A549 (cell line): ENCODE measurements around the gene ITPRIP. TPM values are rescaled to one million over a fixed set of nuclear protein-coding genes. Genes with fewer than 3 reads are reported as not detected.
A peak's percentile ranks its signal among the peaks of the same experiment; 100 is the strongest.

Experiments used
- ATAC-seq, 2 experiments: fragments of 200-7000 bp in 1 of 2; fragments of >200 bp in 1 of 2; cut with Nextera tagmentation in 1 of 2; cut with Tn5 transposase in 1 of 2; 3 replicates each; pipeline versions ENCODE4 v1.8.0 to v1.9.1; 2018 to 2020; ENCODE audit warnings: mild to moderate bottlenecking in 1 of 2, moderate library complexity in 1 of 2
- CTCF ChIA-PET: fragments of 300-600 bp; sonication (Branson Sonifier 250); formaldehyde crosslinking; extraction: SDS; loops from one replicate; lab custom pipeline; 2021; ENCODE audit warnings: antibody characterized with exemption, inconsistent platforms; lab: Yijun Ruan, JAX
- POLR2A ChIA-PET: fragments of 350-600 bp; formaldehyde crosslinking; extraction: SDS; loops from one replicate; lab custom pipeline; 2021; ENCODE audit warnings: antibody characterized with exemption, inconsistent platforms; lab: Yijun Ruan, JAX
- DNase-seq, 2 experiments: peaks; one replicate each; pipeline versions ENCODE4 v3.0.0 to v3.0.0-alpha.2; 2011 to 2016; ENCODE audit warnings: low read depth in 1 of 2, low spot score in 1 of 2
- FAIRE-seq: peaks from 2 replicates; lab custom pipeline; 2011; peaks lifted over from hg19 to GRCh38; lab: Jason Lieb, UNC
- H3K27ac ChIP-seq, 2 experiments: fragments of >200 bp; sonication (Bioruptor Twin); formaldehyde crosslinking; 3 replicates each; pipeline ENCODE4 v1.5.1; 2016 to 2017
- H3K4me1 ChIP-seq: fragments of >200 bp; sonication (Bioruptor Twin); formaldehyde crosslinking; 3 replicates; pipeline ENCODE4 v1.6.1; 2016
- H3K4me2 ChIP-seq: fragments of >200 bp; sonication (Bioruptor Twin); formaldehyde crosslinking; 3 replicates; pipeline ENCODE4 v1.6.1; 2016
- H3K4me3 ChIP-seq: fragments of >200 bp; sonication (Bioruptor Twin); formaldehyde crosslinking; 3 replicates; pipeline ENCODE4 v1.5.1; 2016
- H3K9me3 ChIP-seq: fragments of >200 bp; sonication (Bioruptor Twin); formaldehyde crosslinking; 3 replicates; pipeline ENCODE4 v1.6.1; 2016
- ATOH8 ChIP-seq: fragments of 250-450 bp; sonication (Bioruptor Pico); IDR thresholded peaks from 2 replicates; pipeline ENCODE4 v1.5.0; 2020; ENCODE audit warnings: low read depth, mild to moderate bottlenecking, moderate library complexity
- ESRRA ChIP-seq: fragments of 150-350 bp; IDR thresholded peaks from 2 replicates; pipeline ENCODE4 v1.6.1; 2014; ENCODE audit warnings: mild to moderate bottlenecking, low read length, borderline replicate concordance
- FOSL2 ChIP-seq, 2 experiments: fragments of 450-650 bp in 1 of 2; fragments of >200 bp in 1 of 2; sonication (Bioruptor Twin) in 1 of 2; formaldehyde crosslinking; IDR thresholded peaks; 2 replicates each; pipeline versions ENCODE4 v1.5.0 to v1.6.1; 2016 to 2020; ENCODE audit warnings: mild to moderate bottlenecking in 1 of 2, moderate library complexity in 1 of 2
- FOXS1 ChIP-seq: fragments of 250-450 bp; sonication (Bioruptor Pico); IDR thresholded peaks from 2 replicates; pipeline ENCODE4 v1.5.0; 2020; ENCODE audit warnings: mild to moderate bottlenecking, moderate library complexity
- HMGXB4 ChIP-seq: fragments of 250-450 bp; sonication (Bioruptor Pico); IDR thresholded peaks from 2 replicates; pipeline ENCODE4 v1.5.0; 2021; ENCODE audit warnings: mild to moderate bottlenecking, moderate library complexity, borderline replicate concordance
- JUN ChIP-seq, 2 experiments: fragments of >200 bp; sonication (Bioruptor Twin); formaldehyde crosslinking; IDR thresholded peaks; 2 replicates in 1 of 2; 3 replicates in 1 of 2; pipeline ENCODE4 v1.6.1; 2016 to 2017
- POLR2A ChIP-seq: IDR thresholded peaks from 2 replicates; pipeline ENCODE4 v1.6.1; 2012; ENCODE audit warnings: mild to moderate bottlenecking, low read length
- RAD21 ChIP-seq, 2 experiments: fragments of >200 bp in 1 of 2; sonication (Bioruptor Twin) in 1 of 2; formaldehyde crosslinking in 1 of 2; IDR thresholded peaks in 1 of 2; conservative IDR thresholded peaks in 1 of 2; 2 replicates in 1 of 2; 3 replicates in 1 of 2; pipeline ENCODE4 v1.6.1; 2012 to 2018; ENCODE audit warnings: inconsistent platforms in 1 of 2
- SMC3 ChIP-seq: fragments of >200 bp; sonication (Bioruptor Twin); formaldehyde crosslinking; IDR thresholded peaks from 3 replicates; pipeline ENCODE4 v1.6.1; 2018; ENCODE audit warnings: inconsistent platforms
- ZC3H11A ChIP-seq: fragments of 450-650 bp; IDR thresholded peaks from 2 replicates; pipeline ENCODE4 v1.6.1; 2014; ENCODE audit warnings: antibody characterized with exemption, mild to moderate bottlenecking
- WGBS: methylation state at CpG from one replicate; pipeline ENCODE4 v1.1.6; 2017; ENCODE audit errors: missing lambda C conversion rate; 5-methylcytosine and 5-hydroxymethylcytosine counted together
- polyA plus RNA-seq, 4 experiments: library from polyadenylated mRNA; depleted of rRNA in 3 of 4; stranded (reverse); fragments of >200 nt; fragmentation: RNase III in 1 of 4; extraction: RNeasy Plus Mini Kit Qiagen cat#74134 plus additional on column Dnase treatment in 1 of 4; gene quantifications; 2 replicates in 3 of 4; 3 replicates in 1 of 4; pipeline ENCODE4 v1.2.3, GENCODE V29; 2011 to 2017
- TF ChIP-seq, protein P1 (sequence below): IDR thresholded peaks from 2 replicates; pipeline ENCODE4 v1.6.1; 2012; ENCODE audit warnings: low read depth, borderline replicate concordance
- TF ChIP-seq, protein P2 (sequence below): IDR thresholded peaks from 2 replicates; pipeline ENCODE4 v1.6.1; 2012

ITPRIP gene
- polyA plus RNA-seq, 2 of the 4 experiments (the other 2 are of a cell fraction), result 14.8 to 21.0 TPM

- no peak for TF ChIP-seq FOXS1 (CRISPR knock-in tag)
- no peak for TF ChIP-seq ATOH8 (CRISPR knock-in tag)
These were observed 5.1 kb downstream of the ITPRIP start (continued) for GRCh38 chr10:104333032-104333727.

- ChIA-PET CTCF (interaction anchor here (1.5 to 7.4 kb wide), 2 partner anchors 18 to 26 kb away, joined by 4 to 67 read pairs; no protein-coding TSS in a partner anchor), POLR2A (no interaction called here)
- Histone ChIP-seq H3K4me1 (peaks cover 81% of the 10 kb centered on the region), H3K9me3 (no peaks in the 10 kb centered on the region), H3K27ac (peak overlapping the region; percentile 93 to 97), H3K4me2 (peak overlapping the region; percentile 72), H3K4me3 (no peak overlapping the region)
- TF ChIP-seq HMGXB4 (no peak), ZC3H11A (no peak)
- TF ChIP-seq, protein P1, sequence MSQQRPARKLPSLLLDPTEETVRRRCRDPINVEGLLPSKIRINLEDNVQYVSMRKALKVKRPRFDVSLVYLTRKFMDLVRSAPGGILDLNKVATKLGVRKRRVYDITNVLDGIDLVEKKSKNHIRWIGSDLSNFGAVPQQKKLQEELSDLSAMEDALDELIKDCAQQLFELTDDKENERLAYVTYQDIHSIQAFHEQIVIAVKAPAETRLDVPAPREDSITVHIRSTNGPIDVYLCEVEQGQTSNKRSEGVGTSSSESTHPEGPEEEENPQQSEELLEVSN, result no peak
- FAIRE-seq, result no peak
- WGBS, result 83% methylated on average over 11 of the region's 11 CpGs
- no peak for DNase-seq
- no peak for ATAC-seq
These were observed 5.8 kb downstream of the ITPRIP start for GRCh38 chr10:104332243-104333031.

DNA sequence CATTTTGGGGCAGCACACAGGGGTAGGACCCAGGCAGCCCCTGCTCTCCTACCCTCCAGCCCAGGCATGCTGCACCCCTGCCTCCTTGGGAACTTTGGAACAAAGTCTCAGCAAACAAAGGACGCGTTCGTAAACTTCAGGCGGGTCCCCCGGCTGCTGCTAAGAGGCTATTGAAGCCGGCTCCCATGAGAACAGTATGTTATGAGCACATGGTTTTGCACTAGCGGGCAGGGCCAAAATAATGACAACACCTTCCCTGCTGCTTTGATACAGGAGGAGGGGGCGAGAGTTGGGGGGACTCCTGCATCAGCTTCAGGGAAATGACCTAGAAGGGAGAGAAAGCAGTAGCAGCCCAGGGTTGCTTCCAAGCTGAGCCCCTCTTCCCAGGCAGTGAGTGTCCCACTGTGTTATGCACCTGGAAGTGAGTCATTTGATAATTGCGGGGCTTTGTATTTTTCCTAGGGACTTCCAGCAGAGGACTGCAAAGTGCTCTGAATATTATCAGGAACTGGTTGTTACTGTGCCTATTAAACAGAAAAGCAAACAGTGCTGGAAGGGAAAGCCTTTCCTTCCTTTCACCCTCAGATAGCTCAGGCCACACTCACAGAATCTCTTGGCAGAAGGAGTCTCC is 6.9 kb downstream of the ITPRIP start:
- H3K4me2 ChIP-seq, result peak overlapping the region; percentile 72
- peak in 1 of 2 experiments; percentile 8; a peak in 2 of 6 replicates for ATAC-seq
- H3K4me3 ChIP-seq, result 0 out of 3 replicates have a peak overlapping the region, but pooled peaks have one; percentile 1
- no peaks in the 10 kb centered on the region for H3K9me3 ChIP-seq
- peak overlapping the region; percentile 93 to 97 for H3K27ac ChIP-seq
- WGBS, result 28% methylated on average over 9 of the region's 9 CpGs
- TF ChIP-seq POLR2A (no peak), ESRRA (no peak), SMC3 (no peak), FOSL2 (IDR thresholded peaks at IDR 0.05) (0 out of 2 replicates have a peak, but pooled peaks have one; percentile 9), FOSL2 (CRISPR knock-in tag; IDR thresholded peaks at IDR 0.05) (peak; percentile 50; the same call in 1 of the 2 replicates), RAD21 (conservative IDR thresholded peaks at IDR 0.05 in 1 of 2, IDR thresholded peaks at IDR 0.05 in 1 of 2) (no peak), JUN (IDR thresholded peaks at IDR 0.05) (0 out of 5 replicates have a peak, but pooled peaks of 1 of the 2 experiments have one; percentile 25)
- TF ChIP-seq, protein P2, sequence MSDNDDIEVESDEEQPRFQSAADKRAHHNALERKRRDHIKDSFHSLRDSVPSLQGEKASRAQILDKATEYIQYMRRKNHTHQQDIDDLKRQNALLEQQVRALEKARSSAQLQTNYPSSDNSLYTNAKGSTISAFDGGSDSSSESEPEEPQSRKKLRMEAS, result peak; percentile 46; the same call in 1 of the 2 replicates
- TF ChIP-seq, protein P1, result no peak
- ChIA-PET CTCF (interaction anchor here (1.3 to 5.9 kb wide), 6 partner anchors 18 to 42 kb away, joined by 3 to 45 read pairs (median 8); no protein-coding TSS in a partner anchor), POLR2A (no interaction called here)
- no peak for DNase-seq
- peaks cover 86% of the 10 kb centered on the region for H3K4me1 ChIP-seq
- FAIRE-seq, result no peak
